Fibroblast of lung (primary cell): ENCODE data around the gene UXS1. TPM values are rescaled to one million over a fixed set of nuclear protein-coding genes. Genes with fewer than 3 reads are reported as not detected.

ENCODE experiments used
- DNase-seq, 2 donors: peaks; one replicate each; pipeline versions ENCODE4 v3.0.0 to v3.0.0-alpha.2; 2010; ENCODE audit warnings: low read depth in 2 of 2
- H2AFZ ChIP-seq: 2 replicates; pipeline ENCODE4 v1.5.1; 2012; ENCODE audit warnings: low read length, control low read depth, inconsistent platforms
- H3K27ac ChIP-seq: 2 replicates; pipeline ENCODE4 v1.5.1; 2011; ENCODE audit warnings: low read length, control low read depth; ENCODE audit not compliant: insufficient read depth
- H3K27me3 ChIP-seq: 2 replicates; pipeline ENCODE4 v1.5.1; 2011; ENCODE audit warnings: mild to moderate bottlenecking, low read length; ENCODE audit not compliant: control insufficient read depth, insufficient read depth
- H3K36me3 ChIP-seq: 2 replicates; pipeline ENCODE4 v1.5.1; 2011; ENCODE audit warnings: low read length; ENCODE audit not compliant: control insufficient read depth, insufficient read depth
- H3K4me1 ChIP-seq: 2 replicates; pipeline ENCODE4 v1.5.1; 2011; ENCODE audit warnings: low read length; ENCODE audit not compliant: control insufficient read depth, insufficient read depth; ENCODE audit errors: extremely low read depth
- H3K4me2 ChIP-seq: 2 replicates; pipeline ENCODE4 v1.5.1; 2011; ENCODE audit warnings: low read length, control low read depth; ENCODE audit not compliant: insufficient read depth; ENCODE audit errors: extremely low read depth
- H3K4me3 ChIP-seq, 4 experiments: fragments of 200-600 bp in 1 of 4; sonication (generic) in 1 of 4; replicated peaks in 1 of 4; 2 replicates each; pipeline ENCODE4 v1.5.1; 2011 to 2016; ENCODE audit warnings: low read length in 4 of 4, low read depth in 3 of 4, mild to moderate bottlenecking in 3 of 4, control low read depth in 2 of 4, inconsistent platforms in 1 of 4, mixed read lengths in 1 of 4; ENCODE audit not compliant: insufficient read depth in 1 of 4; ENCODE audit errors: control extremely low read depth in 1 of 4
- H3K79me2 ChIP-seq: 2 replicates; pipeline ENCODE4 v1.5.1; 2012; ENCODE audit warnings: mild to moderate bottlenecking, low read length, inconsistent platforms; ENCODE audit not compliant: control insufficient read depth, insufficient read depth
- H3K9ac ChIP-seq: 2 replicates; pipeline ENCODE4 v1.5.1; 2011; ENCODE audit warnings: mild to moderate bottlenecking, low read length, control low read depth; ENCODE audit not compliant: insufficient read depth
- H3K9me3 ChIP-seq: 2 replicates; pipeline ENCODE4 v1.5.1; 2012; ENCODE audit warnings: low read depth, low read length; ENCODE audit not compliant: control insufficient read depth, insufficient read depth
- H4K20me1 ChIP-seq: 2 replicates; pipeline ENCODE4 v1.5.1; 2011; ENCODE audit warnings: low read length; ENCODE audit not compliant: control insufficient read depth, insufficient read depth; ENCODE audit errors: extremely low read depth
- EZH2 ChIP-seq: IDR thresholded peaks from 2 replicates; pipeline ENCODE4 v1.5.1; 2012; ENCODE audit warnings: low read length, control low read depth, mild to moderate bottlenecking; ENCODE audit errors: missing control alignments
- polyA plus RNA-seq, 2 donors: library from polyadenylated mRNA; depleted of rRNA in 1 of 2; stranded (reverse) in 1 of 2; unstranded in 1 of 2; fragments of >200 nt; gene quantifications; 2 replicates each; pipeline ENCODE4 v1.2.1, GENCODE V29; 2011 to 2012; ENCODE audit warnings: missing spikeins in 1 of 2
- total RNA-seq: library from RNA; depleted of rRNA; stranded (reverse); fragments of >200 nt; gene quantifications from 2 replicates; pipeline ENCODE4 v1.2.1, GENCODE V29; 2014
- TF ChIP-seq, protein P1 (sequence below), 2 donors: IDR thresholded peaks in 1 of 2; conservative IDR thresholded peaks in 1 of 2; 1 replicate in 1 of 2; 2 replicates in 1 of 2; pipeline ENCODE4 v1.5.1; 2011 to 2012; ENCODE audit warnings: low read length in 2 of 2, control low read depth in 1 of 2, inconsistent platforms in 1 of 2, low read depth in 1 of 2, mild to moderate bottlenecking in 1 of 2

UXS1 gene
- total and polyA plus RNA-seq, 2 donors (not counting 1 experiment from before 2014, with no cell fraction given) = 23.1 to 59.8 TPM

DNA sequence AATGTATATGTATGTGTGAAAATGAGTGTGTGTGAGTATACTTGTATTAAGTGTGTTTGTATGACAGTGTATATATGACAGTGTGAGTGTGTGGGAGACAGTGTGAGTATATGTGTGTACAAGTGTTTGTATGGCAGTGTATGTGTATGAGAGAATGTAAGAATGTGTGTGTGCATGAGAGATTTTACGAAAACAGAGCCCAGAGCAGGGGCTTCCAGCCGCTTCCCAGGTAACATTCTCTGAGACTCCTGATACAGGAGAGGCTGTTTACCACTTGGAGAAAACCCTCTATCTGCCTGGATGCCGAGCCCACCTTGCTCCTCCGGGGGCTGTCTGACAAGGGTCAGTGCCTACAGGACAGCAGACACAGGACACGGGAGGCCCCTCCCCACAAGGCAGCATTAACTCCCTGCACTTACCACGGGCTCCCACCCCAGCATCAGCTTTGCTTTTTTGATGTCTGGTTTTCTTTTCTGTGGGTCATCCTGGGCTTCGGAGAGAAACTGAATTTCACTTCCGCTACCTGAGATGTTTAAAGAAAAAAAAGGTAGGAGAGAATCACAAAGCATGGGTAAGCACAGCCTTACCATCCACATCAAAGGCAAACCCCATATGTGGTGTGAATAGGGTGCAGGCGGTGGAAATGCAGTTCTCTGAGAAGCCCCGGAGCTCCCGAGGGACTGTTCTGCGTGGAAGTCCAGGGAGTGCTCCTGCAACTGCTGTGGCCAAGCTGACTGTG, 97.6 kb downstream of the UXS1 start:
- Histone ChIP-seq H3K9ac (no peak overlapping the region), H4K20me1 (no peaks in the 10 kb centered on the region), H3K4me3 (no peak overlapping the region), H3K4me2 (no peak overlapping the region), H3K79me2 (no peaks in the 10 kb centered on the region), H3K27me3 (no peaks in the 10 kb centered on the region), H3K9me3 (no peaks in the 10 kb centered on the region), H2AFZ (no peak overlapping the region), H3K4me1 (no peaks in the 10 kb centered on the region), H3K27ac (no peak overlapping the region), H3K36me3 (peaks cover 1% of the 10 kb centered on the region)
- no peak for DNase-seq
- TF ChIP-seq, protein P1, sequence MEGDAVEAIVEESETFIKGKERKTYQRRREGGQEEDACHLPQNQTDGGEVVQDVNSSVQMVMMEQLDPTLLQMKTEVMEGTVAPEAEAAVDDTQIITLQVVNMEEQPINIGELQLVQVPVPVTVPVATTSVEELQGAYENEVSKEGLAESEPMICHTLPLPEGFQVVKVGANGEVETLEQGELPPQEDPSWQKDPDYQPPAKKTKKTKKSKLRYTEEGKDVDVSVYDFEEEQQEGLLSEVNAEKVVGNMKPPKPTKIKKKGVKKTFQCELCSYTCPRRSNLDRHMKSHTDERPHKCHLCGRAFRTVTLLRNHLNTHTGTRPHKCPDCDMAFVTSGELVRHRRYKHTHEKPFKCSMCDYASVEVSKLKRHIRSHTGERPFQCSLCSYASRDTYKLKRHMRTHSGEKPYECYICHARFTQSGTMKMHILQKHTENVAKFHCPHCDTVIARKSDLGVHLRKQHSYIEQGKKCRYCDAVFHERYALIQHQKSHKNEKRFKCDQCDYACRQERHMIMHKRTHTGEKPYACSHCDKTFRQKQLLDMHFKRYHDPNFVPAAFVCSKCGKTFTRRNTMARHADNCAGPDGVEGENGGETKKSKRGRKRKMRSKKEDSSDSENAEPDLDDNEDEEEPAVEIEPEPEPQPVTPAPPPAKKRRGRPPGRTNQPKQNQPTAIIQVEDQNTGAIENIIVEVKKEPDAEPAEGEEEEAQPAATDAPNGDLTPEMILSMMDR (conservative IDR thresholded peaks at IDR 0.05 in 1 of 2, IDR thresholded peaks at IDR 0.05 in 1 of 2; ENCODE audit: low read depth in 1 of 2, low read length in 2 of 2) = no peak
- no peak for TF ChIP-seq EZH2

DNA sequence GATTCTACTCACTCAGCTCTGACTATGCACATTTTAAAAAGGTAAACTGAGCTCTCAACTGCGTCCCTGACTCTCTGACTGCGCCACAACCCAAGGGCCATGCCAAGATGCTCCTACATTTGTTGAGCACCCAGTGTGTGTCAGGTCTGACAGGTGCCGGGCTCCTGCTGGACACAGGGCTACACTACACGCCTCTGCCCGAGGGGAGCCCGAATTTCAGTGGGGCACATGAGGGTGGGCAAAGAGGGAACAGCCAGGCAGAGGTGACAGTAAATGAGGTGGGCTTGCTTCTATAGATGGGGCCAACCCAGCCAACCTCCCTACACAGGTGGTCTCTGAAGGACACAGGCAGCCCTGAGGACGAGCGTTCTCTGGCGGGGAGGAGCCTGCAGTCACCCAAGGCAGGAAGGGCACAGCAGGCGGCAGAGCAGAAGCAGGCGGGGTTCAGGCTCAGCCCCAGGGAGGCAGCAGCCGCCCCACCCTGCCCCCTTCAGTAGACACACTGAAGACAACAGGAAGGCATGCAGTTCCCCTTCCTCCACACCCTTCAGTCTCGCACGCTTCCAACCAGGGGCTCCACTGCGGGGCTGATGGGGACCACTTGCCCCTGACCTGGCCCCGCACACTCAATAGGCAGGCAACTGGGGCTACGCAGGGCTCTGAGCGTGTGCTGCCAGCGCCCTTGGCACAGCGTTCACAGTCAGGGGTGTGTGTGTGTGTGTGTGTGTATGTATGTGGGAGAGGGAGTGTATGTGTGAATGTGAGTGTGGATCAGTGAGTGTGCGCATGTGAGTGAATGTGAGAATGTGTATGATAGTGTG, 98.4 kb downstream of the UXS1 start:
- Histone ChIP-seq H3K9ac (no peak overlapping the region), H3K4me3 (no peak overlapping the region), H3K27me3 (no peaks in the 10 kb centered on the region)

More for the DNA sequence above, 98.4 kb downstream of the UXS1 start:
- no peaks in the 10 kb centered on the region for H3K79me2 ChIP-seq
- no peaks in the 10 kb centered on the region for H3K4me1 ChIP-seq
- no peak overlapping the region for H3K4me2 ChIP-seq
- H2AFZ ChIP-seq = no peak overlapping the region
- no peaks in the 10 kb centered on the region for H3K9me3 ChIP-seq
- no peaks in the 10 kb centered on the region for H4K20me1 ChIP-seq
- H3K27ac ChIP-seq = no peak overlapping the region
- DNase-seq = no peak
- peaks cover 1% of the 10 kb centered on the region for H3K36me3 ChIP-seq
- TF ChIP-seq, protein P1 (conservative IDR thresholded peaks at IDR 0.05 in 1 of 2, IDR thresholded peaks at IDR 0.05 in 1 of 2; ENCODE audit: low read depth in 1 of 2, low read length in 2 of 2) = no peak
